Stimulated activated CD4-positive, alpha-beta T cell treated with anti-CD3 and anti-CD28 coated beads, Interleukin-2, amount 100 ng/mL, for 4 hours (primary cell): ENCODE data around the gene PRPH.
"Not testable (repeated sequence)": the region's sequence is repeated elsewhere in the genome, so short reads cannot be mapped to it uniquely, and the experiment has no call there.

Source experiments
- DNase-seq: peaks from one replicate; pipeline ENCODE4 v3.0.0-alpha.2; 2020; ENCODE audit warnings: low read depth

The PRPH gene

GRCh38 chr12:49295082-49295936, at the start of gene PRPH:
PRPH (plus strand) TSS chr12:49295147; CDS start chr12:49295201, 54 bp downstream.
- no peak for DNase-seq

GRCh38 chr12:49251357-49251756, 43.6 kb upstream of the PRPH start:
- no peak for DNase-seq

GRCh38 chr12:49253033-49253623, 41.8 kb upstream of the PRPH start:
- no peak for DNase-seq

- not testable (repeated sequence) for DNase-seq
Measured at GRCh38 chr12:49255456-49255855, 39.5 kb upstream of the PRPH start.

GRCh38 chr12:49255857-49256637, 38.9 kb upstream of the PRPH start:
- no peak for DNase-seq

GRCh38 chr12:49257508-49258184, 37.3 kb upstream of the PRPH start:
- DNase-seq: not testable (repeated sequence)

- DNase-seq: no peak
Measured at GRCh38 chr12:49259452-49259851, 35.5 kb upstream of the PRPH start.

- DNase-seq: no peak
Measured at GRCh38 chr12:49260166-49260565, 34.8 kb upstream of the PRPH start.

GRCh38 chr12:49260571-49261363, 34.2 kb upstream of the PRPH start:
- no peak for DNase-seq

- DNase-seq: no peak
Measured at GRCh38 chr12:49261721-49262120, 33.2 kb upstream of the PRPH start.

- no peak for DNase-seq
Measured at GRCh38 chr12:49263400-49263763, 31.6 kb upstream of the PRPH start.

GRCh38 chr12:49264466-49264872, 30.5 kb upstream of the PRPH start:
- DNase-seq: peak; percentile 23

- DNase-seq: peak; percentile 83
Measured at GRCh38 chr12:49264873-49265792, 29.8 kb upstream of the PRPH start, which contains the start of gene TUBA1C. TUBA1C (plus strand) TSS chr12:49265082; CDS start chr12:49265182, 100 bp downstream.

- DNase-seq: not testable (repeated sequence)
Measured at GRCh38 chr12:49269191-49269590, 25.8 kb upstream of the PRPH start.

- DNase-seq: no peak
Measured at GRCh38 chr12:49272790-49273725, 21.9 kb upstream of the PRPH start.

- no peak for DNase-seq
Measured at GRCh38 chr12:49273726-49274395, 21.1 kb upstream of the PRPH start.

GRCh38 chr12:49274396-49275069, 20.4 kb upstream of the PRPH start:
- no peak for DNase-seq
